WTC11 (cell line): ENCODE measurements around the gene TBL1X. TPM values are rescaled to one million over a fixed set of nuclear protein-coding genes. Genes with fewer than 3 reads are reported as not detected.

ENCODE experiments used
- ATAC-seq: fragments of 200-7000 bp; cut with Tn5 transposase; 2 replicates; pipeline ENCODE4 v1.10.0; 2021; ENCODE audit warnings: mild to moderate bottlenecking, moderate library complexity
- CTCF ChIA-PET: fragments of 300-600 bp; sonication (Branson Sonifier 250); formaldehyde crosslinking; loops from one replicate; lab custom pipeline; 2021; ENCODE audit warnings: antibody characterized with exemption; lab: Charles Lee
- POLR2A ChIA-PET: fragments of 350-600 bp; sonication (Branson Sonifier 250); formaldehyde crosslinking; loops from one replicate; lab custom pipeline; 2021; ENCODE audit warnings: antibody characterized with exemption; lab: Charles Lee
- DNase-seq: peaks from one replicate; pipeline ENCODE4 v3.0.0; 2021; ENCODE audit warnings: low spot score
- H3K27ac Mint-ChIP-seq: 2 replicates; pipeline ENCODE4 v1.8.0; 2021; ENCODE audit warnings: mixed read lengths
- H3K27me3 Mint-ChIP-seq: 2 replicates; pipeline ENCODE4 v1.8.0; 2021; ENCODE audit warnings: low read depth, mild to moderate bottlenecking, moderate library complexity, mixed read lengths
- H3K36me3 Mint-ChIP-seq: 2 replicates; pipeline ENCODE4 v1.8.0; 2021; ENCODE audit warnings: mixed read lengths
- H3K4me1 Mint-ChIP-seq: 2 replicates; pipeline ENCODE4 v1.8.0; 2022; ENCODE audit warnings: mixed read lengths
- H3K4me3 Mint-ChIP-seq: 2 replicates; pipeline ENCODE4 v1.8.0; 2021; ENCODE audit warnings: mild to moderate bottlenecking, moderate library complexity, mixed read lengths
- H3K9me3 Mint-ChIP-seq: 2 replicates; pipeline ENCODE4 v1.8.0; 2021; ENCODE audit warnings: mixed read lengths
- E2F1 ChIP-seq: sonication (generic); formaldehyde crosslinking; IDR thresholded peaks from 2 replicates; pipeline ENCODE4 v1.8.0; 2022; ENCODE audit warnings: mild to moderate bottlenecking, missing genetic modification reagents
- FOXJ3 ChIP-seq: sonication (generic); formaldehyde crosslinking; IDR thresholded peaks from 2 replicates; pipeline ENCODE4 v1.9.0; 2021; ENCODE audit warnings: missing genetic modification reagents, mild to moderate bottlenecking, borderline replicate concordance
- GABPB1 ChIP-seq: sonication (generic); formaldehyde crosslinking; IDR thresholded peaks from 2 replicates; pipeline ENCODE4 v1.8.1; 2023; ENCODE audit warnings: mild to moderate bottlenecking, missing genetic modification reagents
- JUN ChIP-seq: sonication (generic); formaldehyde crosslinking; IDR thresholded peaks from 2 replicates; pipeline ENCODE4 v1.8.0; 2023; ENCODE audit warnings: mild to moderate bottlenecking, missing genetic modification reagents
- SMAD3 ChIP-seq: sonication (generic); formaldehyde crosslinking; IDR thresholded peaks from 2 replicates; pipeline ENCODE4 v1.8.0; 2022; ENCODE audit warnings: missing genetic modification reagents, mild to moderate bottlenecking, borderline replicate concordance
- SOX15 ChIP-seq: fragments of 250-450 bp; sonication (Bioruptor Pico); IDR thresholded peaks from 2 replicates; pipeline ENCODE4 v1.9.0; 2021; ENCODE audit warnings: mild to moderate bottlenecking
- STAT6 ChIP-seq: sonication (generic); formaldehyde crosslinking; conservative IDR thresholded peaks from 2 replicates; pipeline ENCODE4 v1.8.1; 2023; ENCODE audit warnings: mild to moderate bottlenecking, low read depth, missing genetic modification reagents, moderate library complexity
- TEAD1 ChIP-seq: sonication (generic); formaldehyde crosslinking; IDR thresholded peaks from 2 replicates; pipeline ENCODE4 v1.8.0; 2022; ENCODE audit warnings: mild to moderate bottlenecking, missing genetic modification reagents
- ZNF281 ChIP-seq: sonication (generic); formaldehyde crosslinking; IDR thresholded peaks from 2 replicates; pipeline ENCODE4 v1.8.0; 2023; ENCODE audit warnings: mild to moderate bottlenecking, missing genetic modification reagents
- ZNF416 ChIP-seq: fragments of 250-450 bp; sonication (Bioruptor Pico); IDR thresholded peaks from 2 replicates; pipeline ENCODE4 v1.9.0; 2021; ENCODE audit warnings: mild to moderate bottlenecking, inconsistent platforms
- total RNA-seq: library from RNA; stranded (reverse); gene quantifications from 3 replicates; pipeline ENCODE4 v1.2.3, GENCODE V29; 2021
- TF ChIP-seq, protein P1 (sequence below): sonication (generic); formaldehyde crosslinking; IDR thresholded peaks from 2 replicates; pipeline ENCODE4 v1.8.1; 2023; ENCODE audit warnings: mild to moderate bottlenecking, missing genetic modification reagents
- TF ChIP-seq, protein P2 (sequence below): fragments of 250-450 bp; sonication (Bioruptor Pico); IDR thresholded peaks from 2 replicates; pipeline ENCODE4 v1.9.0; 2021; ENCODE audit warnings: mild to moderate bottlenecking, borderline replicate concordance

Gene TBL1X
- total RNA-seq, 1 experiment from 2014 or later, result 27.7 TPM

DNA sequence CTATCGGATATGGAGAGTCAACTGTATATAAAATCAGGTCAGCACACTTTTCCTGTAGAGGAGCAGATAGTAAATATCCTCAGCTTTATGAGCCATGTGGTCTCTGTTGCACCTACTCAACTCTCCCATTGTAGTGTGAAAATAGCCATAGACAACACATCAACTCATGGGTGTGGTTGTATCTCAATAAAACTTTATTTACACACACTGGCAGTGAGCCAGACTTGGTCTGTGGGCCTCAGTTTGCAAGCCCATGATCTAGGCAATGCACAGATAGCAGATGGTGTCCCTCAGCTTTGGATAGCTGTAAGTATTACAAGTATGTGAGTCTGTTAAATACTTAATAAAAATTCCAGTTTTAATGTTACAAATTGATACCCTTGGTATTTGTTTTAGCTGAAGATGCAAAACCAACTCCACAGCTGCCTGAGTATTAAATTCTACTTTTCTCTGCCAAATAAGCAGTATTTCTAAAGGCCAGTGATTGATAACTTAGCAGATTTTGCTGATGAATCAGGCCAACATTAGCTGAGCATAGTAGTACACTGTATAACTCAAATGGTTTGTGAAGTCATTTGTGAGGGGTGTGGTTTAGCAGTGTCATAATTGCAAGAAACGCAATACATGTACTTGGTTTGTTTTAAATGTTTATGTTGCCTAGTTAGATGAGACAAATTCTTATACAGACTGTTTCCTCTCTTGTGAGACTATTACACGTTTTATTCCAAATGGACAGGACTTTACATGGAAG, 213.5 kb downstream of the TBL1X start (continued):
- TF ChIP-seq E2F1 (CRISPR knock-in tag), result no peak
- no peak for TF ChIP-seq GABPB1 (CRISPR knock-in tag)
- TF ChIP-seq STAT6 (CRISPR knock-in tag), result no peak
- TF ChIP-seq FOXJ3 (CRISPR knock-in tag), result no peak
- TF ChIP-seq, protein P1, sequence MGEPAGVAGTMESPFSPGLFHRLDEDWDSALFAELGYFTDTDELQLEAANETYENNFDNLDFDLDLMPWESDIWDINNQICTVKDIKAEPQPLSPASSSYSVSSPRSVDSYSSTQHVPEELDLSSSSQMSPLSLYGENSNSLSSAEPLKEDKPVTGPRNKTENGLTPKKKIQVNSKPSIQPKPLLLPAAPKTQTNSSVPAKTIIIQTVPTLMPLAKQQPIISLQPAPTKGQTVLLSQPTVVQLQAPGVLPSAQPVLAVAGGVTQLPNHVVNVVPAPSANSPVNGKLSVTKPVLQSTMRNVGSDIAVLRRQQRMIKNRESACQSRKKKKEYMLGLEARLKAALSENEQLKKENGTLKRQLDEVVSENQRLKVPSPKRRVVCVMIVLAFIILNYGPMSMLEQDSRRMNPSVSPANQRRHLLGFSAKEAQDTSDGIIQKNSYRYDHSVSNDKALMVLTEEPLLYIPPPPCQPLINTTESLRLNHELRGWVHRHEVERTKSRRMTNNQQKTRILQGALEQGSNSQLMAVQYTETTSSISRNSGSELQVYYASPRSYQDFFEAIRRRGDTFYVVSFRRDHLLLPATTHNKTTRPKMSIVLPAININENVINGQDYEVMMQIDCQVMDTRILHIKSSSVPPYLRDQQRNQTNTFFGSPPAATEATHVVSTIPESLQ, result no peak
- TF ChIP-seq ZNF281, result no peak
- no peak for TF ChIP-seq JUN

- no peak overlapping the region for H3K27ac Mint-ChIP-seq
- ChIA-PET POLR2A (no interaction called here), CTCF (no interaction called here)
- H3K4me3 Mint-ChIP-seq, result no peak overlapping the region
- TF ChIP-seq TEAD1 (CRISPR knock-in tag) (no peak), ZNF416 (CRISPR knock-in tag) (no peak), SMAD3 (CRISPR knock-in tag) (no peak), SOX15 (CRISPR knock-in tag) (no peak)
- H3K9me3 Mint-ChIP-seq, result 0 out of 2 replicates have a peak, but pooled peaks cover 4% of the 10 kb centered on the region
- ATAC-seq (no peak), DNase-seq (no peak)
- peaks cover 10% of the 10 kb centered on the region for H3K4me1 Mint-ChIP-seq
- peaks cover 6% of the 10 kb centered on the region for H3K36me3 Mint-ChIP-seq
- H3K27me3 Mint-ChIP-seq, result no peaks in the 10 kb centered on the region; the same call in 1 of the 2 replicates
These were observed 216.2 kb downstream of the TBL1X start for GRCh38 chrX:9681011-9681410.

GRCh38 chrX:9681422-9681821, 216.6 kb downstream of the TBL1X start:
- Mint-ChIP-seq H3K4me1 (peaks cover 10% of the 10 kb centered on the region), H3K27me3 (no peaks in the 10 kb centered on the region; the same call in 1 of the 2 replicates), H3K36me3 (peaks cover 6% of the 10 kb centered on the region), H3K4me3 (no peak overlapping the region), H3K9me3 (0 out of 2 replicates have a peak, but pooled peaks cover 4% of the 10 kb centered on the region), H3K27ac (no peak overlapping the region)
- ATAC-seq, result no peak
- TF ChIP-seq, protein P2, sequence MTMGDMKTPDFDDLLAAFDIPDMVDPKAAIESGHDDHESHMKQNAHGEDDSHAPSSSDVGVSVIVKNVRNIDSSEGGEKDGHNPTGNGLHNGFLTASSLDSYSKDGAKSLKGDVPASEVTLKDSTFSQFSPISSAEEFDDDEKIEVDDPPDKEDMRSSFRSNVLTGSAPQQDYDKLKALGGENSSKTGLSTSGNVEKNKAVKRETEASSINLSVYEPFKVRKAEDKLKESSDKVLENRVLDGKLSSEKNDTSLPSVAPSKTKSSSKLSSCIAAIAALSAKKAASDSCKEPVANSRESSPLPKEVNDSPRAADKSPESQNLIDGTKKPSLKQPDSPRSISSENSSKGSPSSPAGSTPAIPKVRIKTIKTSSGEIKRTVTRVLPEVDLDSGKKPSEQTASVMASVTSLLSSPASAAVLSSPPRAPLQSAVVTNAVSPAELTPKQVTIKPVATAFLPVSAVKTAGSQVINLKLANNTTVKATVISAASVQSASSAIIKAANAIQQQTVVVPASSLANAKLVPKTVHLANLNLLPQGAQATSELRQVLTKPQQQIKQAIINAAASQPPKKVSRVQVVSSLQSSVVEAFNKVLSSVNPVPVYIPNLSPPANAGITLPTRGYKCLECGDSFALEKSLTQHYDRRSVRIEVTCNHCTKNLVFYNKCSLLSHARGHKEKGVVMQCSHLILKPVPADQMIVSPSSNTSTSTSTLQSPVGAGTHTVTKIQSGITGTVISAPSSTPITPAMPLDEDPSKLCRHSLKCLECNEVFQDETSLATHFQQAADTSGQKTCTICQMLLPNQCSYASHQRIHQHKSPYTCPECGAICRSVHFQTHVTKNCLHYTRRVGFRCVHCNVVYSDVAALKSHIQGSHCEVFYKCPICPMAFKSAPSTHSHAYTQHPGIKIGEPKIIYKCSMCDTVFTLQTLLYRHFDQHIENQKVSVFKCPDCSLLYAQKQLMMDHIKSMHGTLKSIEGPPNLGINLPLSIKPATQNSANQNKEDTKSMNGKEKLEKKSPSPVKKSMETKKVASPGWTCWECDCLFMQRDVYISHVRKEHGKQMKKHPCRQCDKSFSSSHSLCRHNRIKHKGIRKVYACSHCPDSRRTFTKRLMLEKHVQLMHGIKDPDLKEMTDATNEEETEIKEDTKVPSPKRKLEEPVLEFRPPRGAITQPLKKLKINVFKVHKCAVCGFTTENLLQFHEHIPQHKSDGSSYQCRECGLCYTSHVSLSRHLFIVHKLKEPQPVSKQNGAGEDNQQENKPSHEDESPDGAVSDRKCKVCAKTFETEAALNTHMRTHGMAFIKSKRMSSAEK (CRISPR knock-in tag), result no peak
- POLR2A ChIA-PET, result no interaction called here
- DNase-seq, result no peak
- CTCF ChIA-PET, result no interaction called here
